Spleen (tissue), 7 donors: Measurements from ENCODE around the gene FOLR3.

Experiments
- POLR2A ChIP-seq, 3 donors: fragments of 450-650 bp; IDR thresholded peaks; one replicate each; pipeline ENCODE4 v1.5.1; 2017; ENCODE audit warnings: antibody characterized with exemption in 3 of 3, mild to moderate bottlenecking in 1 of 3
- POLR2AphosphoS5 ChIP-seq, 3 donors: sonication (generic); formaldehyde crosslinking; IDR thresholded peaks; one replicate each; pipeline ENCODE4 v1.5.1; 2017; ENCODE audit warnings: antibody characterized with exemption in 3 of 3
- TF ChIP-seq, protein P1 (sequence below), 11 experiments: fragments of 200-600 bp in 7 of 11; fragments of 450-650 bp in 4 of 11; sonication (generic) in 4 of 11; IDR thresholded peaks in 8 of 11; conservative IDR thresholded peaks in 3 of 11; 1 replicate in 7 of 11; 2 replicates in 4 of 11; pipeline versions ENCODE4 v1.4.0 to v1.8.0; 2016 to 2021; ENCODE audit warnings: antibody characterized with exemption in 11 of 11, inconsistent platforms in 4 of 11, mild to moderate bottlenecking in 1 of 11
- donor health status: DM: no; HTN: no; CAD: no; lungs with moderate emphysema.
- donor health status: DM: no; HTN: no; CAD: no.
- donor health status: DM: no; HTN: no; CAD: no.

DNA sequence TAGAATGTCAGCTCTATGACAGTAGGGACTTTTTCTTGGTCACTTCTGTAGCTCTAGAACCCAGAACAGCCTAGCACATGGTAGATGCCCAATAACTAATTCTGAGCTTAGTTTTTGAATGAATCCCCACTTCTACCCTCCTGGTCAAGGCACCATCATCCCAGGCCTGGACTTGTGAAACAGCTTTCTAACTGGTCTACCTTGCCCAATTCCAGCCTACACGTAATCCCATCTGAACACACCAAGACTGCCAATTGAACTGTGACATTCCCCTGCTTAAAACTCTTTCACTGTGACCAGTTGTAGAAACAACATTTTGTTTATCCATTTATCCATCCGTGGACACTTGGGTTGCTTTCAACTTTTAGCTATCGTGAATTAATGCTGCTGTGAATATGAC, 6.1 kb upstream of the FOLR3 start:
- TF ChIP-seq, protein P1, sequence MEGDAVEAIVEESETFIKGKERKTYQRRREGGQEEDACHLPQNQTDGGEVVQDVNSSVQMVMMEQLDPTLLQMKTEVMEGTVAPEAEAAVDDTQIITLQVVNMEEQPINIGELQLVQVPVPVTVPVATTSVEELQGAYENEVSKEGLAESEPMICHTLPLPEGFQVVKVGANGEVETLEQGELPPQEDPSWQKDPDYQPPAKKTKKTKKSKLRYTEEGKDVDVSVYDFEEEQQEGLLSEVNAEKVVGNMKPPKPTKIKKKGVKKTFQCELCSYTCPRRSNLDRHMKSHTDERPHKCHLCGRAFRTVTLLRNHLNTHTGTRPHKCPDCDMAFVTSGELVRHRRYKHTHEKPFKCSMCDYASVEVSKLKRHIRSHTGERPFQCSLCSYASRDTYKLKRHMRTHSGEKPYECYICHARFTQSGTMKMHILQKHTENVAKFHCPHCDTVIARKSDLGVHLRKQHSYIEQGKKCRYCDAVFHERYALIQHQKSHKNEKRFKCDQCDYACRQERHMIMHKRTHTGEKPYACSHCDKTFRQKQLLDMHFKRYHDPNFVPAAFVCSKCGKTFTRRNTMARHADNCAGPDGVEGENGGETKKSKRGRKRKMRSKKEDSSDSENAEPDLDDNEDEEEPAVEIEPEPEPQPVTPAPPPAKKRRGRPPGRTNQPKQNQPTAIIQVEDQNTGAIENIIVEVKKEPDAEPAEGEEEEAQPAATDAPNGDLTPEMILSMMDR (IDR thresholded peaks at IDR 0.05 in 8 of 11, conservative IDR thresholded peaks at IDR 0.05 in 3 of 11), result no peak
- TF ChIP-seq POLR2A (IDR thresholded peaks at IDR 0.05) (no peak), POLR2AphosphoS5 (IDR thresholded peaks at IDR 0.05) (no peak)
